Activated CD4-positive, alpha-beta T cell treated with anti-CD3 and anti-CD28 coated beads, Interleukin-2, amount 50 U/mL, for 16 hours (primary cell): Measurements from ENCODE around the gene MSI2.
"Not testable (repeated sequence)": the region's sequence is repeated elsewhere in the genome, so short reads cannot be mapped to it uniquely, and the experiment has no call there.

Experiments used
- DNase-seq: peaks from one replicate; pipeline ENCODE4 v3.0.0-alpha.2; 2020

Gene MSI2

DNA sequence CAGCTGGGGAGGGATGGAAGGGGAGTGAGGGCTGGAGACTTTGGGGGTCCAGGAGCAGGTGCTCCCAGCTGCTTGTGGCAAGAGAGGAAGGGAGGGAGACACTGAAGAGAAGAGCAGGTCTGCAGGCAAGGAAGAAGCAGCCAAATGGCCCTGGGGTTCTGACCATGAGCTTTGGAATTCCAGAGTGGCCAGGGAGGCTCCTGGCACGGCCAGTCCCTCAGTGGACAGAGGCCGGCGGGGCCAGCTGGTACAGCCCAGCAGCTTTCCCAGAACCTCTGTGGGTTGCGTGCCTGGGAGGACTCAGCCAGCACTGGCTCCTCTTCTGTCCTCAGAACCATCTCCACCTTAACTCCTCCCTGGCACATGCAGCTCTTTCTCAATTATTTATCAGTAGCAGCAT lies 233.0 kb downstream of the MSI2 start:
- DNase-seq: no peak

DNA sequence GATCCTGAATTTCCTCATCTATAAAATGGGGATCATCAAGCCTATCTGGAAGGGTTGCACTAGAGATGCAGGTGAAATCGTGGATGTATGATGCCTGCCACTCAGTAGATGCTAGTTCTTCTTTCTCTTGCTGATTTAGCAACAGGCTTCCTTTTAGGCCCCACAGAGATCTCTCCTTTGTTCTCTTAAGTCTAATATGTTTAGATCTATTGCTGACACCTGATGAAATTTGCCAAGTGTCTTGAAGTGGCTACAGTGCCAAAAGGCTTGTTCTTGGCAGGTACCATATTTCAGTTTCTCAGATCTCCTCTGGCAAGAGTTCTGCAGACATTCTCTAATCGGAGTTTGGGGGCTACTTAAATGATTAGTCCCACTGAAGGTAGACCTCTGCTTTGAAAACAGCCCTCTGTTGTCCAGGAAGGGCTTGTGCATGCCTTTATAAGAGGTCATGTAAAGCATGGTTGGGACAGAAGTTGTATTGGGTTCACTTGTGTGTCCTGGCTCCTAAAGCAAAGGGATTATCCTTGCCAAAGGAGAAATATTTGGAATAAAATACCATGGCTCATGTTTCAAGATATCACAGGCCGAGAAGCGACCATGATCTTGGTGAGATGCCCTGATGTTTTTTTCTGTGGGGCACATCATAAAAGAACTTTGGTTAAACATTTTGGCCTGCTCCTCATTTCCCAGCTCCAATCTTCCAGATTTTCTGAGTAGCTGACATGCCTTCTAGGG lies 234.0 kb downstream of the MSI2 start:
- DNase-seq: no peak

- DNase-seq: no peak
Observed at GRCh38 chr17:57490890-57491289, 234.6 kb downstream of the MSI2 start.

GRCh38 chr17:57493171-57493570 lies 236.8 kb downstream of the MSI2 start:
- DNase-seq: no peak

DNA sequence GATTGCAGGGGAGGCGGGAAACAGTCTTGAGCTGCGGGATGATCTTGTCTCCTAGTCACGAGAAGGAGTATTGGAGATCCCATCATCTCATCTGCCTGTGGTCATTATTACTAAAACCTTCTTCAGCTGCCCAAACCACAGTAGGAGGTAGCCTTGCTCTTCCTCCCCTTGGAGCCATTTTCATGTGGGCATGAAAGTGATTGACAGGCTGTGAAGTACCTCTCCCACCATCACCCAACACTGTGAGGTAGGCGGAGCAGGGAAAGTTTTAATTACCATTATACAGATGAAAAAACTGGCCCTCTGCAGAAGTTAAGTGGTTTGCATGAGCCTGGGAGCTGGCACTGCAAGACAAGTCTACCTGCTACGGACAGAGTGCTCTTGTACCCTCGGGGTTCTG lies 237.3 kb downstream of the MSI2 start:
- DNase-seq: no peak

- DNase-seq: no peak
Observed at GRCh38 chr17:57494443-57494842, 238.1 kb downstream of the MSI2 start.

DNA sequence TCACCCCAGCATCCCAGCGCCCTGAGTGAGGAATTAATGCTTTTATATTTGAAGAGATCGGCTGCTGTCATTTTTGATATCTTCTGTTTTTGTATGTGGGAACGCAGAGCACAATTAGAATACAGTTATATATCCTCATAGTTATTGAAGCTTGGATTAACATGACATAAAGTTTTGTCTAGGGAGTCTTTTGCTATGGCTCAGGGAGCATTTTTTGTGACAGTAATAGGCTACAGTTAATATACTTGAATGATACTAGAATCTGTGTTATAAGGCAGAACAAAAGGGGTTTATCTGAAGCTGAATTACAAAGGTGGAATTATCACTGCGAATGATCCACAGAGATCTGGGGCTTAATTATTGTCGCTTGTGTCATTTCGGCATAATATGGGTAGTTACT lies 239.4 kb downstream of the MSI2 start:
- DNase-seq: no peak

GRCh38 chr17:57496382-57496781 lies 240.1 kb downstream of the MSI2 start:
- DNase-seq: no peak

DNA sequence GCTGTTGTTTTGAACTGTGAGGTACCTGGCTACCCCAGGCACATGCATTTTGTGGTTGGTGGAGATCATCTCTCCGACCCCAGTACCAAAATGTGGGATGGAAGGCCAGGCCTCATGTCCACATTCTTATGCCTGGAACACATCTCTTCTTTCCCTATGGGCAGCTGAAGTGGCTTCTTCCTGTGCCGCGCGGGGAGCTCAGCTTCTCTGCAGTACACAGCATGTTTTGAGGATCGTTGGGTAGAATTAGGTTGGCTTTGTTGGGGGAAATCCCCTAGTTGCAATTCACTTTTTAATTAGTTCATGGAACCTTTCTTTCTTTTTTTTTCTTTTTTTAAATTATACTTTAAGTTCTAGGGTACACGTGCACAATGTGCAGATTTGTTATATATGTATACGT lies 242.1 kb downstream of the MSI2 start:
- no peak for DNase-seq

GRCh38 chr17:57499221-57499620 lies 242.9 kb downstream of the MSI2 start:
- not testable (repeated sequence) for DNase-seq

- DNase-seq: no peak
Observed at GRCh38 chr17:57499648-57500049, 243.3 kb downstream of the MSI2 start.

GRCh38 chr17:57501016-57501415 lies 244.7 kb downstream of the MSI2 start:
- no peak for DNase-seq

DNA sequence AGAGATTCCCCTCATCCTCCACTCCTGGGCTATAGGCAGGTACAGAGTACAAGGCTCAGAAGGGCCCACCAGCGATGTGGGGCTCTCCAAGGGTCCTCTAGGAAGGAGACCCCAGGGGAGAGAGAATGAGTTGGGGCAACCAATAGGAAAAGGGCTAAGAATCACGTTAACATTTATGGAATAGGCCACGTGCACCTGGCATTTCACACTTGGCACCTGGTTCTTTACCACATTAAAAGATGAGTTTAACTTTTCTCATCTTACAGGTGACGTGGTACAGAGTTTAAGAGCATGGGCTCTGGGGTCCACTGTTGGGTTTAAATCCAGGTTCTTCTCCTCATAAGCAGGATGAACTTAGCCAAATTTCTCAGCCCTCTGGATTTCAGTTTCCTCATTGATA lies 245.7 kb downstream of the MSI2 start:
- DNase-seq: no peak

GRCh38 chr17:57502811-57503241 lies 246.5 kb downstream of the MSI2 start:
- no peak for DNase-seq

GRCh38 chr17:57504208-57504607 lies 247.9 kb downstream of the MSI2 start:
- no peak for DNase-seq

DNA sequence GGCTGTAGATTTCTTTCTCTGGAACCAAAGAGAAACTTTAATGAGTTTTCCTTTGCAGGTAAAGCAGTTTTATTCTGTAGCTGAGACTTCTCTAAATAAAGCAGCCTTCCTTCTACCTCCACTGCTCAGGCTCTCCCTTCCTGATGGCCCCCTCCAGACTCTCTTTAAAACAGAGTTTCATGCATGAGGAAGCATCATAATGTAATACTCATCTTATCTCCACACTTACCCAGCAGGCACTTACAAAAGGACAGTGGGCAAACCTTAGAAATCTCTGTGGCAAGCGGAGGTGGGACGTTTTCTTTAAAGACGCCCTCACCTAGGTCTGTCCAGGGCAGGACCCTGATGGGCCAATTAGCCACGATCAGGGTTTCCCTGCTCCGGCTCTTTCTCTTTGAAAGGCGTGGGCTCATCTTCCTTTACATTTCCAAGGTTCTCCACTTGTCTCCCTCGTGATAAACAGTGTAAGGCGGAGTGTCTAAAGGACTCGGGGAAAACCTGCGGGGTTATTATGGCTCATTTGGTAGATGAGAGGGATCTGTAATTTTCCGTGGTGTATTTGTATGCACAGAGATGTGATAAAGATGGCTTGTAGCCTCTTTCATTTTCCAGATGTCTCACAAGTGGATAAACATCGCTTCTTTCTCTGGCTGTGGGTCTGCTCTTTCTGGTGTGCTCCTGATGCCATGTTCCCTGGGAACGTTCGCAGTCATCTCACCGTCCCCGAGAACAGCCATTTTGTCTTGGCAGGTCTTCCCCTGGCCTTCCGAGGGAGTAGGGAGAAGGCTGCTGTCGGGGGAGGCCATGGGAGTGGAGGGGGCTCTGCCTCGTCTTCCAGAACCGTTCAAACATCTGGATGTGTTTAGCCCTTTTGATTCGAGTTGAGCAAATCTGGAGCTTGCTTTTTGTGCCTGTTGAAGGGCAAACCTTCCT lies 249.8 kb downstream of the MSI2 start:
- no peak for DNase-seq

DNA sequence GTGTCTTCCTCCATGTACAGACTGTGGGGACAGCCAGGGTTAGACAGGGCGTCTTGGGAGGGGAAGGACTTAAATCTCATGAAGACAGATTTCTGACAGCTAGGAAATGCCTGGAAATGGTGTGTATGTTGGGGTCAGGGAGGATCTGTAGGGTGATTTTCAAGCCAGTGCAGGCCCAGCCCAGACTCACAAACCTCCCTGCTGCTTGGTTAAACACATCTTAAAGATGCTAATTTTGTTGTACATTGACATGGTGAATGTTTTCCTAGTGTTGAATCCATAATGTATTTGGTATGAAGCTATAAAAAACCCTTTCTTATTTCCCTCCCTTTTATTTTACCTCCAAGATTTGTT lies 250.4 kb downstream of the MSI2 start:
- no peak for DNase-seq

GRCh38 chr17:57507828-57508227 lies 251.5 kb downstream of the MSI2 start:
- no peak for DNase-seq

DNA sequence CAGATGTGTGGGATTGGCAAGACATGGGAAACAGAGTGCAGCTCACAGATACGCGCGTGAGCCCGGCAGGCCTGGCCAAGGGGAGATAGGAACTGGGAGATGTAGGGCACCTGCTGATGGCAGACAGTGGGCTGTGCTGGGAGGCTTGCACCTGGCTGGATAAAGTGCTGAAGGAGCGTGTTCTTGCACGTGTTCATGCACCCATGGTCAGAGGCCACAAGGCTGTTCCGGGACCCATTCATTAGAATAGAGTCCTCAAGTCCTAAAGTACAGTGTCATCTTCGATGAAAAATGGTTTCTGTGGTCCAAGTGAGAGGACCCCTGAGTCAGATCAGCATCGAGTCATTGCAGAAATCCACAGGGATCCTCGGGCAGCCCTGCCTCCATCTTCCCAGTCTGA lies 252.3 kb downstream of the MSI2 start:
- DNase-seq: no peak

- no peak for DNase-seq
Observed at GRCh38 chr17:57511475-57512123, 255.3 kb downstream of the MSI2 start.

GRCh38 chr17:57512258-57512657 lies 255.9 kb downstream of the MSI2 start:
- no peak for DNase-seq

DNA sequence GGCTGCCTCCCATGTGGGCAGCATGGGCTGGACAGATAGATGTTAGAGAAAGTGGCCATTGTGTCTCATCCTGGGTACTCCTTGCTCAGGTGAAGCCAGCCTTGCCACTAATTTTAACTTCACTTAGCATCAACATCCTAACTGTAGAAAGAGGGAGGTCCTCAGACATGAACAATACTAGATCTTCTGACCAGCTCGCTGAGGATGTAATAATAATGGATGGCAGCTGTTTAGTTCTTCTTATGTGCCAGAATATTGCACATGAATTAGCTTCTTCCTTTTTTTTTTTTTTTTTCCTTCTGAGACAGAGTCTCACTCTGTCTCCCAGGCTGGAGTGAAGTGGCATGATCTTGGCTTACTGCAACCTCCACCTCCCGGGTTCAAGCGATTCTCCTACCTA lies 256.4 kb downstream of the MSI2 start:
- DNase-seq: no peak

DNA sequence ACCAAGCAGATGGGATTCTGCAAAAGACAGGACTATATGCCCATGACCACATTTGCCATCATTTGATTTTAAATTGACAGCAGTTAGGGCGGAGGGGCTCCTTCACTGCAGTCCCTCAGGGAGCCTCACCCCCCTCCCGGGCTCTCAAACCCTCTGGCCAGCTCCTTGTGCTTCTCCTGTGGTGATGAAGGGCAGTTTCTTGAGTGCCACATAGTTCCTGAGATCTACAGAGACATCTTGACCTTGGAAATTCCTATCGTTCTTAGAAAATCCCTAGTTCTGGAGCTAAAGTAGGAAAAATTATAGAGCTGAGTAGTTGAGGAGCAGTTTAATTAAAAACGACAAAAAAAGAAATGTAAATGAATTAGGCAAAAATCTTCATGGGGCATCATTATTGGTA lies 257.2 kb downstream of the MSI2 start:
- no peak for DNase-seq

GRCh38 chr17:57514614-57515013 lies 258.3 kb downstream of the MSI2 start:
- DNase-seq: no peak
